Measurements from ENCODE around the gene STK11IP.

- no peak for TF ChIP-seq CTCF (conservative IDR thresholded peaks at IDR 0.05)
- TF ChIP-seq EZH2 (IDR thresholded peaks at IDR 0.05; ENCODE audit: low read depth): no peak
Measured at GRCh38 chr2:219556413-219556812, 41.2 kb upstream of the STK11IP start.

Data from PC-9 (cell line).